K562 (cell line): ENCODE measurements around the gene CENPH. TPM values are rescaled to one million over a fixed set of nuclear protein-coding genes. Genes with fewer than 3 reads are reported as not detected.

Experiments used
- ADNP ChIP-seq: fragments of 200-800 bp; sonication (Bioruptor generic); IDR thresholded peaks from 2 replicates; pipeline ENCODE4 v1.6.1; 2016; ENCODE audit warnings: missing genetic modification characterization, missing compliant biosample characterization
- BHLHE40 ChIP-seq: IDR thresholded peaks from 2 replicates; pipeline ENCODE4 v1.6.1; 2011; ENCODE audit warnings: low read length, improper control_type of control experiment
- CTBP1 ChIP-seq: fragments of 450-650 bp; IDR thresholded peaks from 2 replicates; pipeline ENCODE4 v1.6.1; 2016; ENCODE audit warnings: borderline replicate concordance
- FOS ChIP-seq: IDR thresholded peaks from 3 replicates; pipeline ENCODE4 v1.6.1; 2011; ENCODE audit not compliant: insufficient read length; ENCODE audit errors: extremely low read depth
- GTF2F1 ChIP-seq: IDR thresholded peaks from 2 replicates; pipeline ENCODE4 v1.6.1; 2011; ENCODE audit warnings: low read depth, low read length, improper control_type of control experiment
- KAT7 ChIP-seq: sonication (generic); formaldehyde crosslinking; IDR thresholded peaks from 2 replicates; pipeline ENCODE4 v1.8.0; 2022; ENCODE audit warnings: missing genetic modification reagents, mild to moderate bottlenecking, borderline replicate concordance
- LCOR ChIP-seq: sonication (generic); formaldehyde crosslinking; IDR thresholded peaks from 2 replicates; pipeline ENCODE4 v1.8.0; 2022; ENCODE audit warnings: mild to moderate bottlenecking, missing genetic modification reagents
- MTA3 ChIP-seq: fragments of 450-650 bp; formaldehyde crosslinking; IDR thresholded peaks from 2 replicates; pipeline ENCODE4 v1.6.1; 2017; ENCODE audit warnings: mild to moderate bottlenecking, borderline replicate concordance
- PML ChIP-seq: IDR thresholded peaks from 2 replicates; pipeline ENCODE4 v1.6.1; 2012; ENCODE audit warnings: low read length, inconsistent platforms
- RAD51 ChIP-seq: fragments of 450-650 bp; IDR thresholded peaks from 2 replicates; pipeline ENCODE4 v1.7.1; 2016; ENCODE audit warnings: low read depth, mild to moderate bottlenecking, borderline replicate concordance
- RFX1 ChIP-seq: fragments of 450-650 bp; IDR thresholded peaks from 2 replicates; pipeline ENCODE4 v1.6.1; 2016; ENCODE audit warnings: mild to moderate bottlenecking, moderate library complexity
- SMAD3 ChIP-seq: fragments of 450-650 bp; formaldehyde crosslinking; conservative IDR thresholded peaks from 2 replicates; pipeline ENCODE4 v1.4.0; 2020; ENCODE audit warnings: mild to moderate bottlenecking
- SNRNP70 ChIP-seq: fragments of 200-400 bp; formaldehyde crosslinking; optimal IDR thresholded peaks from 2 replicates; pipeline ENCODE3; 2017; ENCODE audit warnings: low read depth, low read length
- ZNF24 ChIP-seq: fragments of 450-650 bp; IDR thresholded peaks from 2 replicates; pipeline ENCODE4 v1.6.1; 2016
- polyA plus RNA-seq, 8 experiments: library from polyadenylated mRNA; depleted of rRNA in 4 of 8; stranded (reverse) in 5 of 8; unstranded in 3 of 8; fragments of >200 nt; fragmentation: Nextera tagmentation in 2 of 8; fragmentation: Illumina TruSeq in 1 of 8; extraction: Ambion mirVana in 2 of 8; extraction: Trizol in 1 of 8; gene quantifications; 2 replicates each; pipeline versions ENCODE4 v1.2.1 to v1.2.3, GENCODE V29; 2011 to 2014; ENCODE audit warnings: inconsistent platforms in 1 of 8, missing spikeins in 1 of 8
- total RNA-seq, 7 experiments: library from RNA; depleted of rRNA in 6 of 7; stranded (reverse); fragments of >200 nt in 6 of 7; fragmentation: Illumina TruSeq in 2 of 7; extraction: Trizol in 2 of 7; gene quantifications; 2 replicates each; pipeline versions ENCODE4 v1.2.1 to v1.2.3, GENCODE V29; 2011 to 2021; ENCODE audit warnings: low replicate concordance in 1 of 7
- TF ChIP-seq, protein P1 (sequence below): sonication (generic); formaldehyde crosslinking; IDR thresholded peaks from 2 replicates; pipeline ENCODE4 v1.8.1; 2023; ENCODE audit warnings: mild to moderate bottlenecking, missing genetic modification reagents
- TF ChIP-seq, protein P2 (sequence below), 2 experiments: IDR thresholded peaks; 2 replicates each; pipeline ENCODE4 v1.6.1; 2012; ENCODE audit warnings: improper control_type of control experiment in 2 of 2, low read depth in 2 of 2, low read length in 2 of 2, borderline replicate concordance in 1 of 2
- TF ChIP-seq, protein P3 (sequence below): IDR thresholded peaks from 2 replicates; pipeline ENCODE4 v1.6.1; 2011; ENCODE audit not compliant: insufficient read length; ENCODE audit errors: extremely low read depth
- TF ChIP-seq, protein P4 (sequence below): fragments of 250-450 bp; sonication (Bioruptor Pico); IDR thresholded peaks from 2 replicates; pipeline ENCODE4 v1.5.1; 2021; ENCODE audit warnings: mild to moderate bottlenecking
- TF ChIP-seq, protein P5 (sequence below): fragments of 250-450 bp; sonication (Bioruptor Pico); IDR thresholded peaks from 2 replicates; pipeline ENCODE4 v1.4.0; 2020; ENCODE audit warnings: mild to moderate bottlenecking

The CENPH gene
- total and polyA plus RNA-seq, 9 of the 15 experiments (the other 6 are each of a cell fraction or from before 2014, with no cell fraction given): 10.5 to 124 (median 74.9) TPM

DNA sequence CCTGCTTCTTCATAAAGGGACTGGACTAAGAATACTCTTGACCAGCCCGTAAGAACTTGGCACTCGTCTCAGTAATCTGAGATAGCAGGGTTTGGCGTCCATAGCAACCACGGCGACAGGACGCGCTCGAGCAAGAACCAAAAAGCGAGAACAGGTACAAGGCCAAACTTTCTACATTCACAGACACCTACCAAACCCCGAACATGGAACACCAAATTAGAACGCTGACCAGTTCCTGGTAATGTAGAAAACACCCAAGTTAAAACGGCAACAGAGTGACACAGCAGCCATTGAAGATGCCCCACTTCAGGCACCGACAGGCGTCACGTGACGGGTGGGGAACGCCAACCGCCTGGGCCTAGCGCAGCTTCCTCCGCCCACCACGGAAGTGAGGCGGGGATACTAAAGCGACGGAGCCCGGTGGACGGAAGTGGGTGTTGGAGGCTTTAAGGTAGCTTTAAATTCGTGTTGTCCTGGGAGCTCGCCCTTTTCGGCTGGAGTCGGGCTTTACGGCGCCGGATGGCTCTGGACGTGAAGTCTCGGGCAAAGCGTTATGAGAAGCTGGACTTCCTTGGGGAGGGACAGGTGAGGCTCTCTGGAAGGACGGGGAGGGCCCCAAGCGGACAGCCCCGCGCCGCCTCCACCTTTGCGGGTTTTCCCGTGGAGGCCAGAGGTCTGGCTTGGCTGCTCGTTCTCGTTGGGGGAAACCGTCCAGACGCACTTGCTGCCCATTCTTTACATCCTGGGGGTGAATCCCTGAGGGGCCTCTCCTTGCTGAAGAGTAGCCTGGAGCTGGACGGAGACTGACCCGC is 45.3 kb downstream of the CENPH start, which contains the start of gene CDK7 (continued):
- TF ChIP-seq RAD51 (peak; percentile 99), GTF2F1 (peak; percentile 55; the same call in 1 of the 2 replicates), SMAD3 (CRISPR knock-in tag) (0 out of 2 replicates have a peak, but pooled peaks have one; percentile 49), MTA3 (peak; percentile 67; the same call in 1 of the 2 replicates), CTBP1 (peak; percentile 78; the same call in 1 of the 2 replicates), SNRNP70 (no peak), PML (peak; percentile 60; the same call in 1 of the 2 replicates), KAT7 (CRISPR knock-in tag) (peak; percentile 48; the same call in 1 of the 2 replicates), ADNP (tag) (no peak), ZNF24 (0 out of 2 replicates have a peak, but pooled peaks have one; percentile 6), RFX1 (peak; percentile 96), LCOR (CRISPR knock-in tag) (peak; percentile 80), BHLHE40 (peak; percentile 97), FOS (no peak)
- TF ChIP-seq, protein P1, sequence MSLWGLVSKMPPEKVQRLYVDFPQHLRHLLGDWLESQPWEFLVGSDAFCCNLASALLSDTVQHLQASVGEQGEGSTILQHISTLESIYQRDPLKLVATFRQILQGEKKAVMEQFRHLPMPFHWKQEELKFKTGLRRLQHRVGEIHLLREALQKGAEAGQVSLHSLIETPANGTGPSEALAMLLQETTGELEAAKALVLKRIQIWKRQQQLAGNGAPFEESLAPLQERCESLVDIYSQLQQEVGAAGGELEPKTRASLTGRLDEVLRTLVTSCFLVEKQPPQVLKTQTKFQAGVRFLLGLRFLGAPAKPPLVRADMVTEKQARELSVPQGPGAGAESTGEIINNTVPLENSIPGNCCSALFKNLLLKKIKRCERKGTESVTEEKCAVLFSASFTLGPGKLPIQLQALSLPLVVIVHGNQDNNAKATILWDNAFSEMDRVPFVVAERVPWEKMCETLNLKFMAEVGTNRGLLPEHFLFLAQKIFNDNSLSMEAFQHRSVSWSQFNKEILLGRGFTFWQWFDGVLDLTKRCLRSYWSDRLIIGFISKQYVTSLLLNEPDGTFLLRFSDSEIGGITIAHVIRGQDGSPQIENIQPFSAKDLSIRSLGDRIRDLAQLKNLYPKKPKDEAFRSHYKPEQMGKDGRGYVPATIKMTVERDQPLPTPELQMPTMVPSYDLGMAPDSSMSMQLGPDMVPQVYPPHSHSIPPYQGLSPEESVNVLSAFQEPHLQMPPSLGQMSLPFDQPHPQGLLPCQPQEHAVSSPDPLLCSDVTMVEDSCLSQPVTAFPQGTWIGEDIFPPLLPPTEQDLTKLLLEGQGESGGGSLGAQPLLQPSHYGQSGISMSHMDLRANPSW: peak; percentile 83; the same call in 1 of the 2 replicates
- TF ChIP-seq, protein P2, sequence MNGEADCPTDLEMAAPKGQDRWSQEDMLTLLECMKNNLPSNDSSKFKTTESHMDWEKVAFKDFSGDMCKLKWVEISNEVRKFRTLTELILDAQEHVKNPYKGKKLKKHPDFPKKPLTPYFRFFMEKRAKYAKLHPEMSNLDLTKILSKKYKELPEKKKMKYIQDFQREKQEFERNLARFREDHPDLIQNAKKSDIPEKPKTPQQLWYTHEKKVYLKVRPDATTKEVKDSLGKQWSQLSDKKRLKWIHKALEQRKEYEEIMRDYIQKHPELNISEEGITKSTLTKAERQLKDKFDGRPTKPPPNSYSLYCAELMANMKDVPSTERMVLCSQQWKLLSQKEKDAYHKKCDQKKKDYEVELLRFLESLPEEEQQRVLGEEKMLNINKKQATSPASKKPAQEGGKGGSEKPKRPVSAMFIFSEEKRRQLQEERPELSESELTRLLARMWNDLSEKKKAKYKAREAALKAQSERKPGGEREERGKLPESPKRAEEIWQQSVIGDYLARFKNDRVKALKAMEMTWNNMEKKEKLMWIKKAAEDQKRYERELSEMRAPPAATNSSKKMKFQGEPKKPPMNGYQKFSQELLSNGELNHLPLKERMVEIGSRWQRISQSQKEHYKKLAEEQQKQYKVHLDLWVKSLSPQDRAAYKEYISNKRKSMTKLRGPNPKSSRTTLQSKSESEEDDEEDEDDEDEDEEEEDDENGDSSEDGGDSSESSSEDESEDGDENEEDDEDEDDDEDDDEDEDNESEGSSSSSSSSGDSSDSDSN (IDR thresholded peaks at IDR 0.05; ENCODE audit: borderline replicate concordance in 1 of 2, low read depth in 2 of 2, low read length in 2 of 2): peak; percentile 30 to 56; a peak in 1 of 4 replicates
- TF ChIP-seq, protein P3, sequence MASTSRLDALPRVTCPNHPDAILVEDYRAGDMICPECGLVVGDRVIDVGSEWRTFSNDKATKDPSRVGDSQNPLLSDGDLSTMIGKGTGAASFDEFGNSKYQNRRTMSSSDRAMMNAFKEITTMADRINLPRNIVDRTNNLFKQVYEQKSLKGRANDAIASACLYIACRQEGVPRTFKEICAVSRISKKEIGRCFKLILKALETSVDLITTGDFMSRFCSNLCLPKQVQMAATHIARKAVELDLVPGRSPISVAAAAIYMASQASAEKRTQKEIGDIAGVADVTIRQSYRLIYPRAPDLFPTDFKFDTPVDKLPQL: no peak
- TF ChIP-seq, protein P4, sequence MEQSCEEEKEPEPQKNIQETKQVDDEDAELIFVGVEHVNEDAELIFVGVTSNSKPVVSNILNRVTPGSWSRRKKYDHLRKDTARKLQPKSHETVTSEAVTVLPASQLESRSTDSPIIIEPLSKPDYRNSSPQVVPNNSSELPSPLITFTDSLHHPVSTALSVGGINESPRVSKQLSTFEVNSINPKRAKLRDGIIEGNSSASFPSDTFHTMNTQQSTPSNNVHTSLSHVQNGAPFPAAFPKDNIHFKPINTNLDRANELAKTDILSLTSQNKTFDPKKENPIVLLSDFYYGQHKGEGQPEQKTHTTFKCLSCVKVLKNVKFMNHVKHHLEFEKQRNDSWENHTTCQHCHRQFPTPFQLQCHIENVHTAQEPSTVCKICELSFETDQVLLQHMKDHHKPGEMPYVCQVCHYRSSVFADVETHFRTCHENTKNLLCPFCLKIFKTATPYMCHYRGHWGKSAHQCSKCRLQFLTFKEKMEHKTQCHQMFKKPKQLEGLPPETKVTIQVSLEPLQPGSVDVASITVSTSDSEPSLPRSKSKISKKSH (CRISPR knock-in tag): no peak
- TF ChIP-seq, protein P5, sequence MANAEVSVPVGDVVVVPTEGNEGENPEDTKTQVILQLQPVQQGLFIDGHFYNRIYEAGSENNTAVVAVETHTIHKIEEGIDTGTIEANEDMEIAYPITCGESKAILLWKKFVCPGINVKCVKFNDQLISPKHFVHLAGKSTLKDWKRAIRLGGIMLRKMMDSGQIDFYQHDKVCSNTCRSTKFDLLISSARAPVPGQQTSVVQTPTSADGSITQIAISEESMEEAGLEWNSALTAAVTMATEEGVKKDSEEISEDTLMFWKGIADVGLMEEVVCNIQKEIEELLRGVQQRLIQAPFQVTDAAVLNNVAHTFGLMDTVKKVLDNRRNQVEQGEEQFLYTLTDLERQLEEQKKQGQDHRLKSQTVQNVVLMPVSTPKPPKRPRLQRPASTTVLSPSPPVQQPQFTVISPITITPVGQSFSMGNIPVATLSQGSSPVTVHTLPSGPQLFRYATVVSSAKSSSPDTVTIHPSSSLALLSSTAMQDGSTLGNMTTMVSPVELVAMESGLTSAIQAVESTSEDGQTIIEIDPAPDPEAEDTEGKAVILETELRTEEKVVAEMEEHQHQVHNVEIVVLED: peak; percentile 13; the same call in 1 of the 2 replicates
